Aorta (tissue), 5 donors: ENCODE results near the gene POMZP3. TPM values are rescaled to one million over a fixed set of nuclear protein-coding genes. Genes with fewer than 3 reads are reported as not detected.
"Not testable (repeated sequence)": the region's sequence is repeated elsewhere in the genome, so short reads cannot be mapped to it uniquely, and the experiment has no call there.

Experiments
- ATAC-seq: fragments of 200-7000 bp; cut with Tn5 transposase; one replicate; pipeline ENCODE4 v1.9.1; 2022; ENCODE audit warnings: moderate library complexity; ENCODE audit not compliant: low FRiP score
- DNase-seq, 2 donors: peaks; one replicate each; pipeline ENCODE4 v3.0.0-alpha.2; 2020
- H3K27ac ChIP-seq, 2 donors: one replicate each; pipeline ENCODE4 v1.5.1; 2013; ENCODE audit warnings: low read length in 2 of 2, mild to moderate bottlenecking in 2 of 2, moderate library complexity in 2 of 2, control low read depth in 1 of 2, inconsistent platforms in 1 of 2, low read depth in 1 of 2
- H3K27me3 ChIP-seq, 2 donors: one replicate each; pipeline ENCODE4 v1.6.1; 2013; ENCODE audit warnings: control low read depth in 1 of 2, low read length in 1 of 2, mild to moderate bottlenecking in 1 of 2, moderate library complexity in 1 of 2; ENCODE audit not compliant: insufficient read depth in 2 of 2, control insufficient read depth in 1 of 2
- H3K36me3 ChIP-seq, 2 donors: one replicate each; pipeline ENCODE4 v1.6.1; 2013; ENCODE audit warnings: control low read depth in 1 of 2, low read length in 1 of 2, mild to moderate bottlenecking in 1 of 2; ENCODE audit not compliant: insufficient read depth in 2 of 2, control insufficient read depth in 1 of 2
- H3K4me1 ChIP-seq, 2 donors: one replicate each; pipeline ENCODE4 v1.6.1; 2013; ENCODE audit warnings: low read length in 2 of 2, control low read depth in 1 of 2, mild to moderate bottlenecking in 1 of 2, moderate library complexity in 1 of 2; ENCODE audit not compliant: insufficient read depth in 2 of 2, control insufficient read depth in 1 of 2
- H3K4me3 ChIP-seq, 2 donors: one replicate each; pipeline ENCODE4 v1.5.1; 2013; ENCODE audit warnings: low read length in 2 of 2, control low read depth in 1 of 2, mild to moderate bottlenecking in 1 of 2
- H3K9me3 ChIP-seq: one replicate; pipeline ENCODE4 v1.6.1; 2013; ENCODE audit warnings: mild to moderate bottlenecking, low read length; ENCODE audit not compliant: control insufficient read depth
- WGBS, 2 donors: extraction: QIAGEN DNeasy Blood & Tissue Kit; methylation state at CpG; one replicate each; pipeline ENCODE4 v1.1.7; 2013; 5-methylcytosine and 5-hydroxymethylcytosine counted together
- intact Hi-C, 2 donors: fragments of 100-400 bp; cut with DNase I; formaldehyde crosslinking; loops; one replicate each; pipeline versions ENCODE4 v1.14.2 to v1.15.0; 2022
- polyA plus RNA-seq, 2 donors: library from polyadenylated mRNA; stranded (reverse); fragments of 200-250 nt; gene quantifications; one replicate each; pipeline ENCODE4 v1.2.3, GENCODE V29; 2013
- total RNA-seq, 2 donors: library from RNA; stranded (reverse); fragmentation: NEBNext Ultra II Directional; extraction: Animal tissue kit (Norgen Biotek cat#: 25700); gene quantifications; one replicate each; pipeline ENCODE4 v1.2.1, GENCODE V29; 2021
- donor health status: healthy with polysubstance abuse.
- donor health status: Bipolar disorder and iron deficiency.
- donor health status: DM: no; HTN: no; CAD: no.
- donor health status: DM: no; HTN: no; CAD: no.
- donor health status: DM: yes; HTN: yes; CAD: no.

POMZP3 gene
- total and polyA plus RNA-seq, 4 donors = 8.1 to 13.4 (median 12.3) TPM

DNA sequence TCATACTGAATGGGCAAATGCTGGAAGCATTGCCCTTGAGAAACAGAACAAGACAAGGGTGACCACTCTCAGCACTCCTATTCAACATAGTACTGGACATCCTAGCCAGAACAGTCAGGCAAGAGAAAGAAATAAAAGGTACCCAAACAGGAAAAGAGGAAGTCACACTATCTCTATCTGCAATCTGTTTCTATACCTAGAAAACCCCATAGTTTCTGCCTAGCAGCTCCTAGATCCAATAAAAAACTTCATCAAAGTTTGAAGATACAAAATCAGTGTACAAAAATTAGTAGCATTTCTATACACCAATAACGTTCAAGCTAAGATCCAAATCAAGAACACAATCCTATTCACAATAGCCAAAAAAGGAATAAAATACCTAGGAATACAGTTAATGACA, 29.8 kb downstream of the POMZP3 start:
- H3K36me3 ChIP-seq, ATAC-seq, H3K27ac ChIP-seq, H3K27me3 ChIP-seq, H3K9me3 ChIP-seq, H3K4me3 ChIP-seq, DNase-seq, H3K4me1 ChIP-seq, intact Hi-C loops: not testable (repeated sequence)
- 94% methylated on average over 1 of the region's 1 CpG for WGBS, 2 donors

DNA sequence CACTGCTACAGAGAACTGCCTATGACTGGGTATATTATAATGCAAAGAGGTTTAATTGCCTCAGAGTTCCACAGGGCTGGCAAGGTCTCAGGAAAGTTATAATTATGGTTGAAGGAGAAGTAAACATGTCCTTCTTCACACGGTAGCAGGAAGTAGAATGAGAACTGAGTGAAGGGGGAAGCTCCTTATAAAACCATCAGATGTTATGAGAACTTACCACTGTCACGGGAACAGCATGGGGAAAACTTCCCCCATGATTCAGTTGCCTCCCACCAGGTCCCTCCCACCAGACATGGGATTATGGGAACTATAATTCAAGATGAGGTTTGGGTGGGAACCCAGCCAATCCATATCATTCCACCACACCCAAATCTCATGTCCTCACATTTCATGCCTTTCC, 34.4 kb downstream of the POMZP3 start:
- H3K4me1 ChIP-seq, H3K4me3 ChIP-seq, DNase-seq, H3K27ac ChIP-seq, intact Hi-C loops, H3K27me3 ChIP-seq, H3K36me3 ChIP-seq, H3K9me3 ChIP-seq, ATAC-seq: not testable (repeated sequence)
- 92 to 93% methylated on average over 2 of the region's 2 CpGs for WGBS, 2 donors

DNA sequence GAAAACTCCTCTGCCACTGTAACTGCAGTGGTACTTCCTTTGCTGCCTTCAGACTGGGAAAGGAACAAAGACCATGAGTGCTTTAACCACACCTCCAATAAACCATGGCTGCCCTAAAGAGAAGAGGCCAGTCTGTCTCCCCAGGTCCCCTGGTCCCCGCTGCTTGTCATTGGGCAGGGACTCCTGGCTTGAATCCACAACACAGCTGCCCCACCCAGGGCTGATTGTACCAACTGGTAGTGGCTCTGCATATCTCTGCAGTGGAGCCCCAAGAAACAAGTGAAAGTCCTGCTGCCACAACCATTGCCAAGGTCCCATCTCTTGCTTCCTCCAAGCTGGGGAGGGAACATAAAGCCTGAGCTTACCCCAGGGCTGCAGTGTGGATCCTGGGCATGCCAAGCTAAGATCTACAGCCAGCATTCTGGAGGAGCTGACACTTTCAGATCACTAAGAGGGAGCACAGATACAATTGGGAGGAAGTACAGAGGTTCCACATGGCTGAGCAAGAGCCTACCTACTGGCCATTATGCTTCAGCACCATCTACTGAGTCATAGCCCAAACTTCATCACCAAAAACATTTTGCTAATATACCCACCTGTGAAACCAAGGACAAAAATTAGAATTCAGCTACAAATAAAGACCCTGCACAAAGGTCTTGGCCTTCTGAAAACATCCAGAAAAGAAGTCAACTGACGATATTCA, 35.3 kb downstream of the POMZP3 start:
- H3K27ac ChIP-seq, intact Hi-C loops, H3K4me1 ChIP-seq, H3K4me3 ChIP-seq, H3K36me3 ChIP-seq, ATAC-seq, H3K27me3 ChIP-seq, DNase-seq, H3K9me3 ChIP-seq: not testable (repeated sequence)
- WGBS, 2 donors = 66 to 77% methylated on average over 2 of the region's 2 CpGs

DNA sequence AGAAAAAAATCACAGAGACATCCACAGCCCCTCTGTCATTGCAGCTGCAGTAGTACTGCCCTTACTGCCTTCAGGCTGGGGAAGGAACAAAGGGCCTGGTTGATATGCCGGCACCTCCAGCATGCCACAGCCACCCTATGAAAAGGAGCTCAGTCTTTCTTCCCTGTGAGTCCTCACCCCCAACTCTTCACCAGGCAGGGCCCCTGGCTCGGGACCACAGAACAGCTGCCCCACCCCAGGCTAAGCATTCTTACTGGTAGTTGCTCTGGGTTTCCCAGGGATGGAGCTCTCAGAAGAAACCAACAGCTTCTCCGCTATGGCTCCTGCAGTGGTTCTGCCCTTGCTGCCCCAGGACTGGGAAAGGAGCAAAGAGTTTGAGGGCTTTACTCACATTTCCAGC, 36.0 kb downstream of the POMZP3 start:
- intact Hi-C loops, ATAC-seq, DNase-seq, H3K27me3 ChIP-seq, H3K4me3 ChIP-seq, H3K36me3 ChIP-seq, H3K27ac ChIP-seq, H3K4me1 ChIP-seq, H3K9me3 ChIP-seq: not testable (repeated sequence)
- 98 to 100% methylated on average over 2 to 3 of the region's 3 CpGs for WGBS, 2 donors

DNA sequence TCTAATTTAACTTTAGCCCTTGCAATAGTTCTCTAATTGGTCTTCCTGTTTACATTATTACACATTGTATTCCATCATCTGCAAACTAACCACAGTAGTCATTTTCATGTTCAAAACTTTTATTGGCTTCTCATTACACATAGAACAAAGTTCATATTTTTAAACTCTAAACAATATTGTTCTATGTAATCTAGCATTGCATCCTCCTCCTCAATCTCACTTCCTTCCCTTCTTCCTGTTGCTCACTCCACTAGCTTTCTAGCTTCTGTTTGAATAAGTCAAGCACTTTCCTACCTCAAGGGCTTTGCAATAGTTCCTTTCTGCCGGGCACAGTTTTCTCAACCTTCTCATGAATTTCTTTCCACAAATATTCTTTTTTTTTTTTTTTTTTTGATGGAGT, 38.5 kb downstream of the POMZP3 start:
- H3K36me3 ChIP-seq, H3K4me1 ChIP-seq, ATAC-seq, intact Hi-C loops, H3K27me3 ChIP-seq, H3K27ac ChIP-seq, DNase-seq, H3K4me3 ChIP-seq, H3K9me3 ChIP-seq: not testable (repeated sequence)
- WGBS, 2 donors = no CpG with 5 or more reads among the region's 1 CpG

DNA sequence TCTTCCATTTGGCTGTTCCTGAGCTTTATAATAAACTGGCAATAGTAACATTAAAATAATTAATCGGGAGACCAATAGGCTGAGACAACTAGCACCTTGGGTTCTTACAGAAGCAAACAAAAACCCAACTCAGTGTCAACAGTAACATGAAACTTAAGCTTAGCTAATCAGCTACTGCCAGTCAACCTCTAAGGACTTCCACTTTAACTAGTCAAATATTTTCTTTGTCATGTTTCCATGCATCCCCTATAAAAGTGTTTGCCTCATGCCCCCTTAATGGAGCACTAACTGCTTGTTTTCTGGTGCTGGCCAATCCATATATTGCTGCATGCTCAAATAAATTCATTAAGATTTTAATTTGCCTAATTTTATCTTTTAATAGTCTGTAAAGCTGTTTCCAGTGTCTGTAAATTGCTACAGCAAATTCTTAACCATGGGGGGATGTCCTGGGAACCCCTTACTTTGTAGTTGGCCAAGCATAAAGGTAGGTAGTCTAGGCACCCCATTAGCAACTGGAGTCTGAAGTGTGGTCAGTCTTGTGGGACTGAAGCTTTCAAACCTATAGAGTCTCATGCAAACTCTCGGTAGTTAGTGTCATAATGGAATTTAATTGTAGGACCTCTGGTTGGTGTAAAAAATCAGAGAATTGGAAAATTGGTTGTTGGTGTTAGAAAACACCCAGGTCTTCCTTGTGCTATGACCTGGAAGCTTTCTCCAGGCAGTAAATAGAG, 40.3 kb downstream of the POMZP3 start:
- WGBS, 2 donors = 93 to 98% methylated on average over 2 of the region's 2 CpGs
- H3K4me1 ChIP-seq, DNase-seq, H3K27ac ChIP-seq, H3K27me3 ChIP-seq, H3K9me3 ChIP-seq, H3K36me3 ChIP-seq, intact Hi-C loops, H3K4me3 ChIP-seq, ATAC-seq: not testable (repeated sequence)

DNA sequence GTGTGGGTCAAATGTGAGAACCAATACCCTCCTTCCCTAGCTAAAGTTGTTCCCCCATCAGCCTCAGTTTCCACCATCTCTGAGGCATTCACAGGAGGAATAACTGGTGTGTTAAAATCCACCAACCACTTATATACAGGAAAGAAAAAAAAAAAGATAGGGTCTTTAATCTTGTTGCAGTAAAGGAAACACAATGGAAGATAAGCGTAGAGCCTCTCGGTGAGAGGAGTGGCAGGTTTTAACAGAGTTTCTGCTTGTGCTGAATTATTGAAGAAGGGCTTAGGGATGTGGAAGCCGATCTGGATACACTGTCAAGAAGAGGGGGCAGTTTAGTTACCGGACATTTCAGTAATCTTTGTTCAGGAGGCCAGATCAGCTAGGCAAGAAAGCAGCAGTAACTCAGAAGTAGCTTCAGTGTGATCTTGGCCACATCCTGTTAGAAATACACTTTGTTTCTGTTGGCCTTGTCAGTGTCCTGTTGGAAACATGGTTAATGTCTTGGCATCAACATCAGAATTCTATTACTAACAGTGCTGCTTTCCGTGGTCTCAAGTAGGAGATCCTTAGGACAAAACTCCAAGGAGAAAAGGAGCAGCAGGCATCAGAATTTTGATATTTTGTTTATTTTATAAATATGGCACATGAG, 43.3 kb downstream of the POMZP3 start:
- H3K4me3 ChIP-seq, H3K9me3 ChIP-seq, DNase-seq, H3K36me3 ChIP-seq, H3K27me3 ChIP-seq, intact Hi-C loops, H3K4me1 ChIP-seq: not testable (repeated sequence)
- peak; percentile 87 for ATAC-seq
- H3K27ac ChIP-seq = peak overlapping the region in 1 of 2 donors; percentile 33
- WGBS, 2 donors = 7 to 11% methylated on average over 5 of the region's 5 CpGs

DNA sequence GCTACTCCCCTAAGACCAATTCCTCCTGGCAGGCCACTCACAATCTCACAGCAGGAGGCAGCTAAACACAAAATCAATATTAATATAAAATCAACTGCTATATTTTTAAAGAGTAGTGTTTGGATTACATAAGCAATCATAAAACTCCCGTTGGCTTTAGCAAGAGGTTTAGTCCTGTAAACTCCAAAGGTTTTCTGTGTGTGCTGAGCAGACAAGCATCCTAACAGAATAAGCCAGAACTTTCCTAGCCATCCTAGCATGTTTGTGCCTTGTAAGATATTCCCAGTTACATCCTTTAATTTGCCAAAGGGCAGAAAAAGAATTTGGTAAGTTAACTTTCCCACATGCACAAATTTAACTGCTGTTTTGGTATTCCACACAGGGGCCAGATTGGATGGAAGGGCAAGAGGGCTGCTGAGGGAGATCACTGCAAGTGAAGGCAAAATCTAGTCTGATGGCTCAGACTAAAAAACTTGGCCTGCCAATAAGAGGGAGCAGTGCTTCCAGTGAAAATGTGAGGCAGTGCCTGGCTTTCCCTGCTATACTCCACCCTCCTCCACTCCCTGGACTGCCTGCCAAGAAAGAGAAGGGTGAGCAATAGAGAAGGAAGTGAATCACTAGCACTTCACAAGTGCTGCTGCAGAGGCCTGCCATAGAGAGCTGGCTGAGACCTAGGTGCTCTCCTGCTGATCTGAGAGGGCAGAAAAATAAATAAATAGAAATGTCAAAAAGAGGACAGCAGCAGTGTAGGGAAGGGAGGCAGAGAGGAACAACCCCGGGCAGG, 44.0 kb downstream of the POMZP3 start:
- peak; percentile 86 to 87 for DNase-seq
- intact Hi-C loops, H3K9me3 ChIP-seq, H3K4me3 ChIP-seq, H3K4me1 ChIP-seq, H3K36me3 ChIP-seq, H3K27me3 ChIP-seq: not testable (repeated sequence)
- ATAC-seq = peak; percentile 98
- peak overlapping the region in 1 of 2 donors; percentile 33 for H3K27ac ChIP-seq
- WGBS, 2 donors = 23 to 28% methylated on average over 1 of the region's 2 CpGs
